HG02970 (cell line): ENCODE results near the gene ZNF584.
"Not testable (repeated sequence)": the region's sequence is repeated elsewhere in the genome, so short reads cannot be mapped to it uniquely, and the experiment has no call there.

Experiments used
- ATAC-seq: cut with Tn5 transposase; IDR thresholded peaks from one replicate; pipeline ENCODE4 v1.9.1; 2021; ENCODE audit warnings: mild to moderate bottlenecking, moderate library complexity, moderate number of reproducible peaks; ENCODE audit not compliant: unreplicated experiment, low FRiP score

Gene ZNF584

DNA sequence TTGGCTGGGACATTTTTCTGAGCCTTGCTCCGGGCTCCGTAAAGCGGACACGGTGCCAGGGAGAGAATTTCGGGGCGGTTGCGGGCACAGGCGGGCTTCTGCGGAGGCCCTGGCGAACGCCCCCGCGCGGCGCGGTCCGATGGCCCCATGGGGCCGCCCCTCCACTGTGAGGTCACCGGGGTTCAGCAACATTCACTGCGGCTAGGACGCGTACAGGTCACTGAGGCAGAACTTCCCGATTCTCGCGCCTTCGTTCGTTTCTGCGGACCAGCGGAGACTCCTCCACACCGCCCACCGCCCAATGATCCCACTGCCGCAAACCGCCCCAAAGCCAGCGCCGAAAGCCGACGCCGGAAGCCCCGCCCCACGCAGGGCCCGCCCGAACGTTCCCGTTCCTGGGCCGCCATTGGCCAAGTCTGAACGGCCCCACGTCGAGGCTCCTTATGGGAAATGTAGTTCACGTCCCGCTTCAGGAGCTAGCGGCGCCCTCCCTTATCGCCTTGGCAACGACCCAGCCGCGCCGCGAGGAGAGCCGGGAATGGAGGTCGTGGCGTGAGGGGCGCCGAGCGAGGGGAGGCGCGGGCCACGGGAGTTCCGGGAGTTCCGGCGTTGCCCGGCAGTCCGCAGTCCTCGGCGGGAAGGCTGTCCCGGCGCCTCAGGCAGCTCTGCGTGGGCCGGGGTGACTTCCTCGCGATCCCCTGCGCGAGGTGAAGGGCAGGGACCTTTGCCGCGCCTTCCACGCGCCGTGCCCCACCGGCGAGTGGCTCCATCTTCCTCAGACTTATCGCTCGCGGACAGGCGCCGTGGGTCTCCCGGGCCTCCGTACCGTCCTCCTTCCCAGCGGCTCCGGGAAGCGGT lies at the start of gene ZNF584:
Gene ZNF584, plus strand, starts transcription at position 498 of the 858 bp plus-strand sequence. CDS start 499 bp downstream, outside the sequence.
- peak; percentile 93 for ATAC-seq

DNA sequence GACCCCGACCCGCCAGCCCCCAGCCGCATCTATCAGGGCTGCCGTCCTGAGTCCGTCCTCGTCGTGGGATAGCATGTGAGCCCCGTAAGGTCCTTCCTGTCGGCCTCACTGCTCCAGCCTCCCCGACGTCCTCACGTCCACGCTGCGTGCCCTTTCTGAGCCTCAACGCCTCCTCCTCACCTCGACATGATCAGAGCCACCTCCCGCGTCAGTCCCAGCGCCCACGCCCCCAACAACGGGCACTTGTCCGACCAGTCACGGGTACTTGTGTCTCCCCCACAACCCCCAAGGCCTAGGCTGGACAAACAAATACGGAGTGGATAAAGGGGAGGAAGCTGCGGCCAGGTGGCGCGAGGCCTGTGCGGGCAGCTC lies 46.6 kb upstream of the ZNF584 start:
- no peak for ATAC-seq

DNA sequence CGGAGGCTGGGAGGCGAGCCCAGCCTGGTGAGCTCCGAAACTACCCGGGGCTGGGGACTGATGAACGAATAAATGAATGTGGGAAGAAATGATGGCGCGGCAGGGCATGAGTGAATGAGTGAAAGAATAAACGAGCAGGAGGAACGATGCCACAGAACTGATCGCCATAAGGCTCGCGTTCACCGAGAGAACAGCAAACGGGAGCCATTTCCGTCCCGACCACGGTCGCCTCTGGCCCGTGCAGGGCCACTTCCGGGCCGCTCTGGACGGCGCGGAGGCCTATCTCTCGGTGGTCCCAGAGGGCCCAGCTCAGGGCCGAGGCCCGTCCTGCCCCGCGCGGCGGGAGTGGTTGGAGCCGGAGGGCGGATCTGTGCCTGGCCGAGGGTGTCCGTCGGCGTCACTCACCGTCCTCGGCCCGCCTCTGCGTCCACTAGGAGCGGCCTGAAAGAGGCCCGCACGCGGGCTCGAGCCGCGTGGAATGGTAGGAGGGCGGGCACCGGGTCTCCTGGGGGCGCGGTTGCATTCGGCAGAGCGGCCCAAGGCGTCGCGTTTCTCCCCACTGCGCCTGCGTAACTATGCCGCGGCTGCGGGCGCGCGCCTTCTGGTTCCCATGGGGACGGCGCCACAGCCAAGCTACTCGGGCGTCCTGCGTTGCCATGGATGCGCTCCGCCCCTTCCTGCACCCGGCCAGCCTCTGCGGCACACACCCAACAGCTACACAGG lies 46.0 kb upstream of the ZNF584 start, which contains the start of gene ZNF497:
Gene ZNF497, minus strand, starts transcription at position 480 of the 723 bp plus-strand sequence. CDS start 5,116 bp downstream, outside the sequence.
- ATAC-seq, result peak; percentile 82

- ATAC-seq, result no peak
Observed at GRCh38 chr19:58364146-58364545, 44.3 kb upstream of the ZNF584 start.

- ATAC-seq, result no peak
Observed at GRCh38 chr19:58366585-58367430, 41.6 kb upstream of the ZNF584 start.

DNA sequence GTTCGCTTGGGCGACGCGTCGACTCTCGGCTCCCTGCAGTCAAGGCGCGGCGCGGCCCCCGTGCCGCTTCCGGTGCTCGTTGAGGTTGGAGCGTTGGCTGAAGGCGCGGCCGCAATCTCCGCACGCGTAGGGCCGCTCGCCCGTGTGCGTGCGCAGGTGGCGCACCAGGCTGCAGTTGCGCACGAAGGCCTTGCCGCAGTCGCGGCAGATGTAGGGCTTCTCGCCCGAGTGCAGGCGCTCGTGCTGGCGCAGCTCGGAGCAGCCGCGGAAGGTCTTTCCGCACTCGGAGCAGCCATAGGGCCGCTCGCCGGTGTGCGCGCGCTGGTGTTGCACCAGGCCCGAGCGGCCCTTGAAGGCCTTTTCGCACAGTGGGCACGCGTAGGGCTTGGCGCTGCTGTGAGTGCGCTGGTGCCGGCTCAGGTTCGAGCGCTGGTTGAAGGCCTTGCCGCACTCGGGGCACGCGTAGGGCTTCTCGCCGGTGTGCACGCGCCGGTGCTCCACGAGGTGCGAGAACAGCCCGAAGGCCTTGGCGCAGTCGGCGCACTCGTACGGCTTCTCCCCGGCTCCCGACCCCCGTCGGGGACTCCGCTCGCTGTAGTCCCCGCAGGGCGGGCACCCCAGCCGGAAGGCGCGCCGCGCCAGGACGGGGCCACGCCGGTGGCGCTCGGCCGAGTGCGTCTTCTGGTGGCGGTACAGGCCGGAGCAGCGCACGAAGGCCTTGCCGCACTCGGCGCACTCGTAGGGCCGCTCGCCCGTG lies 40.6 kb upstream of the ZNF584 start:
- no peak for ATAC-seq

GRCh38 chr19:58368561-58369360 lies 39.7 kb upstream of the ZNF584 start:
- ATAC-seq, result no peak

- no peak for ATAC-seq
Observed at GRCh38 chr19:58372311-58373133, 35.9 kb upstream of the ZNF584 start.

GRCh38 chr19:58374200-58374599 lies 34.2 kb upstream of the ZNF584 start:
- no peak for ATAC-seq

- ATAC-seq, result not testable (repeated sequence)
Observed at GRCh38 chr19:58376724-58377123, 31.7 kb upstream of the ZNF584 start.

GRCh38 chr19:58379246-58379645 lies 29.2 kb upstream of the ZNF584 start:
- no peak for ATAC-seq

GRCh38 chr19:58380037-58380661 lies 28.3 kb upstream of the ZNF584 start:
- ATAC-seq, result no peak

- ATAC-seq, result peak; percentile 78
Observed at GRCh38 chr19:58380662-58381459, 27.6 kb upstream of the ZNF584 start, which contains the start of gene ZNF837. Gene ZNF837, minus strand, starts transcription at chr19:58381030. Its CDS starts 11,698 bp downstream, at chr19:58369332.

DNA sequence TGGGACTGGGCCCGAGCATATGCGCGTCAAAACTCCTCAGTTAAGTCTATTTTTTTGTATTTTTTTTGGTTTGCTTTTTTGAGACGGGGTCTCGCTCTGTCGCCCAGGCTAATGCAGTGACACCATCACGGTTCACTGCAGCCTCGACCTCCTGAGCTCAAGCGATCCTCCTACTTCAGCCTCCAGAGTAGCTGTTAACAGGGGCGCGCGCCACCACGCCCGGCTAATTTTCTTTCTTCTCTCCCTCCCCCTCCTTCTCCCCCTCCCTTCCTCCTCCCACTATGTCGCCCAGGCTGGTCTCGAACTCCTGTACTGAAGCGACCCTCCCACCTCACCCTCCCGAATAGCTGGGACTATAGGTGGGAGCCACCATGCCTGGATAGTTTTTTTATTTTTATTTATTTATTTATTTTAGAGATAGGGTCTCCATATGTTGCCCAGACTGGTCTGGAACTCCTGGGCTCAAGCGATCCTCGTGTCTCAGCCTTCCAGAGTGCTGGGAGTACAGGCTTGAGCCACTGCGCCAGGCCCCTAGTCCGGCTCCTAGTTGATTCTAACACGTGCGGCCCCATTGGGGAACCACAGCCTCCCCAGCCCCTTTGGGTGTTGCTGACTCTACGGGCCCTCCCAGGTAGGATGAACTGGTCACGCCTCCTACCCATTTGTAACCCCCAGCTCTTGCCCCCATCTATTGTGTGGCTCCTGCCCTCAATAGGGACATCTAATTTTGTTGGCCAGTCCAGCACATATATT lies 26.8 kb upstream of the ZNF584 start:
- ATAC-seq, result no peak

DNA sequence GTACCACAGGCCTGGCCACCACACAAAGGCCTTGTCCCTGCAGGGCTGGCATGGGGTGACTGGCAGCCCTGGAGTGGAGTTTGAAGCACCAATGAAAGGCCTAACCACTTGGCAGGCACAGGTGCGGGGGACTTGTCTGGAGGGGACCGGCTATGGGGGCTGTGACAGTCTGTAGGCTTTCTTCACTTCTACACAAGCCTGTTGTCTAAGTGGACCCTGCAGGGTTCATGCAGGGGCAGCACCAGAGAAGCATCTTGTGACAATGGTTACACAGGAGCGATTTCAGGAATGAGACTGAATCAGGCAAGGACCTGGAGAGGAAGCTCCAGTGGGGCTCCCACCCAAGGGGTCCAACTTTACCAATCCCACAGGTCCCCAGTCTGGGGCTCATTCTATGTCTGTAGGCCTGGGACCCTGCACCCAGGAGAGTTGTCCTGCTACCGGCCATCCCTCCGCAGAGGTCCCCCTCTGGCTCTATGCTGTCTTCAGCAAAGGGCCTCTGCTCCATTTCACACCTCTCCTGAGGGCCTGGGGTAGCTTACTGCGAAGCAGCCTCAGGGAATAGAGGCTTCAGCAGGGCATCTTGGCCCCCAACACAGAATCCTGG lies 25.3 kb upstream of the ZNF584 start:
- ATAC-seq, result no peak
